Activated naive CD8-positive, alpha-beta T cell treated with anti-CD3 and anti-CD28 coated beads, Interleukin-2, amount 10 ng/mL, durations not matched to agents 7 days and 5 days (primary cell): Measurements from ENCODE around the gene SYT12. TPM values are rescaled to one million over a fixed set of nuclear protein-coding genes. Genes with fewer than 3 reads are reported as not detected.

Source experiments
- ATAC-seq: fragments of 150-1000 bp; cut with Tn5 transposase; one replicate; pipeline ENCODE4 v1.10.0; 2021; ENCODE audit warnings: low read depth, moderate library complexity
- POLR2A ChIA-PET: fragments of 350-600 bp; sonication (Branson Sonifier 250); formaldehyde crosslinking; loops from one replicate; lab custom pipeline; 2021; ENCODE audit warnings: antibody characterized with exemption; lab: Charles Lee
- DNase-seq: peaks from one replicate; pipeline ENCODE4 v3.0.0; 2021
- H3K27ac Mint-ChIP-seq: one replicate; pipeline ENCODE4 v1.8.0; 2022; ENCODE audit warnings: mild to moderate bottlenecking, mixed read lengths
- H3K27me3 Mint-ChIP-seq: one replicate; pipeline ENCODE4 v1.8.0; 2022; ENCODE audit warnings: mild to moderate bottlenecking, moderate library complexity, mixed read lengths
- H3K36me3 Mint-ChIP-seq: one replicate; pipeline ENCODE4 v1.8.0; 2021; ENCODE audit warnings: mild to moderate bottlenecking, mixed read lengths
- H3K4me1 Mint-ChIP-seq: one replicate; pipeline ENCODE4 v1.8.0; 2021; ENCODE audit warnings: mixed read lengths
- H3K4me3 Mint-ChIP-seq: one replicate; pipeline ENCODE4 v1.8.0; 2022; ENCODE audit warnings: mild to moderate bottlenecking, moderate library complexity, mixed read lengths
- H3K9me3 Mint-ChIP-seq: one replicate; pipeline ENCODE4 v1.8.0; 2021; ENCODE audit warnings: mixed read lengths
- total RNA-seq, 2 experiments: library from RNA; stranded (reverse); gene quantifications; one replicate each; pipeline ENCODE4 v1.2.3, GENCODE V29; 2021

Gene SYT12
- total RNA-seq, 2 experiments from 2014 or later, result not detected

DNA sequence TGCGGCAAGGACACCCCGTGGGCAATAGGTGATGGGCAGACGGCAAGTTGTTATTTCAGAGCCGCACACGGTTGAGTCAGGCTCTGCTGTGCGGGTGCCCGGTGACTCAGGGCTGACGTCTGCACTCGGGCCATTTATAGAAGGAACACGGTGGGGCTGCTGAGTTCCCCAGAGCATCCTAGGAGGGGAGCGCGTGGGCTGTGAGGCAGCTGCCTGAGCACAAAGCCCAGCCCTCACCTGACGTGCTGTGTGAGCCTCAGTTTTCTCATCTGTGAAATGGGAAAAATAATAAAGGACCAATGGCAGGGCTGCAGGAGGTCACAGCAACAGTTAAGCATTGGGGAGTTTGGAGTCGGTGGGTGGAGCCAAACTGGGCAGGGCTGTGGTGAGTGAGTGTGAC is 22.4 kb downstream of the SYT12 start:
- Mint-ChIP-seq H3K36me3 (no peaks in the 10 kb centered on the region), H3K4me3 (no peak overlapping the region)
- ATAC-seq, result no peak

DNA sequence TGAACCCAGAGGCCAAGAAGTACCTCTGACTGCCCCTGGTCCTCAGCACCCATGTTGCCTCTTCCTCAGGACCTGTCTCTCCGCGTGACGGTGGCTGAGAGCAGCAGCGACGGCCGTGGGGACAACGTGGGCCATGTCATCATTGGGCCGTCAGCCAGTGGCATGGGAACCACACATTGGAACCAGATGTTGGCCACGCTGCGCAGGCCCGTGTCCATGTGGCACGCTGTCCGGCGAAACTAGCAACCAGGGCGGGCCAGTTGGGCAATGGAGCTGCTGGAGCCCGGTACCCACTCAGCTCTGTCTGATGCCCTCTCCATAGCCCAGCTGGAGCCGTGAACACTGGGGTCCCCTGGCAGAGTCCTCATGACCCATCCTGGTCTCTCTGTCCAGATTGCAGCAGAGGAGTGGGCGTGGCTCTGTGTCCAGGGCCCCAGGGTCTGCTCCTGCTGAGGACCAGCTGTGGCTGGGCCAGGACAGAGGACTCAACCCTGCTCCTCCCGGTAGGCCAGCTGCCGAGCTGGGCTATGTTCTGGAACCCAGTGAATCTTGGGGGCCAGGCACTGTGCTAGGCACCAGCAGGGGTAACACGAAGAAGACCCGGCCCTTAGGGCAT is 25.7 kb downstream of the SYT12 start:
- H3K36me3 Mint-ChIP-seq, result no peaks in the 10 kb centered on the region
- no peak overlapping the region for H3K27ac Mint-ChIP-seq
- POLR2A ChIA-PET, result no interaction called here
- DNase-seq (no peak), ATAC-seq (no peak)
- no peaks in the 10 kb centered on the region for H3K4me1 Mint-ChIP-seq
- peaks cover 13% of the 10 kb centered on the region for H3K27me3 Mint-ChIP-seq
- no peaks in the 10 kb centered on the region for H3K9me3 Mint-ChIP-seq
- H3K4me3 Mint-ChIP-seq, result no peak overlapping the region

More for the DNA sequence above, 22.4 kb downstream of the SYT12 start:
- Mint-ChIP-seq H3K9me3 (no peaks in the 10 kb centered on the region), H3K4me1 (no peaks in the 10 kb centered on the region), H3K27me3 (peaks cover 13% of the 10 kb centered on the region), H3K27ac (no peak overlapping the region)
- POLR2A ChIA-PET, result interaction anchor here (0.6 kb wide), 1 partner anchor 463 kb away, joined by 4 read pairs; no protein-coding TSS in a partner anchor
- DNase-seq, result no peak

- Mint-ChIP-seq H3K27me3 (peaks cover 12% of the 10 kb centered on the region), H3K9me3 (no peaks in the 10 kb centered on the region), H3K4me3 (no peak overlapping the region), H3K27ac (no peak overlapping the region), H3K36me3 (no peaks in the 10 kb centered on the region), H3K4me1 (no peaks in the 10 kb centered on the region)
- no peak for ATAC-seq
- DNase-seq, result no peak
- POLR2A ChIA-PET, result no interaction called here
Measured at GRCh38 chr11:67050139-67050538, 27.2 kb downstream of the SYT12 start.

DNA sequence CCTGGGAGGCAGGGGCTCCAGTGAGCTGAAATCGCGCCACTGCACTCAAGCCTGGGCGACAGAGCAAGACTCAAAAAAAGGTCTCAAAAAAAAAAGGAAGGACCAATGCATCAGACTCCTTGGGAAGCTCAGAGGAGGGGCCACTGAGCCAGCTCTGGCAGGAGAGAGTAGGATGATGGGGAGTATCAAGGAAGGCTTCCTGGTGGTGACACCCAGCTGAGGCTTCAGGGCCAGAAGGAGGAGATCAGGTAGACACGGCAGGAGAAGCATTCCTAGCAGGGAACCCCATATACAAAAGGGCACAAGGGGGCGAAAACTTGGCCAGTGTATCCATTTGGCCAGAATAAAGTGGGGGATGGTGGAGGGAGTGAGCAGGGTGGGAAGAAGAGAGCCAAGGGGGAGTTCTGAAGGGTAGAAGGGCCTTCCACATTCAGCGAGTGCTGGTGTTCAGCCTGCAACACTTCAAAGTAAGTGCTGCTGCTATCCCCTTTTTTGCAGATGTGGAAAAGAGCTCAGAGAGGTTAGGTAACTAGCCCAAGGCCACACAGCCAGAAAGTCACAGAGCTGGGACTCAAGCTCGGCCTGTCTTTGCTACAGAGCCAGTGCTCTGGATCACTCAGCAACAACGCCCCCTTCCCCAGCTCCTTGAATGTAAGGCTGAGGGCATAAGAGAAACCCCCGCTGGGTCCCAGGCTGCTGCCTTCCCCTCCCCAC is 28.4 kb downstream of the SYT12 start:
- Mint-ChIP-seq H3K9me3 (no peaks in the 10 kb centered on the region), H3K4me3 (no peak overlapping the region), H3K27ac (no peak overlapping the region), H3K27me3 (peaks cover 14% of the 10 kb centered on the region), H3K36me3 (no peaks in the 10 kb centered on the region), H3K4me1 (peaks cover 5% of the 10 kb centered on the region)
- DNase-seq (no peak), ATAC-seq (no peak)
- POLR2A ChIA-PET, result no interaction called here

DNA sequence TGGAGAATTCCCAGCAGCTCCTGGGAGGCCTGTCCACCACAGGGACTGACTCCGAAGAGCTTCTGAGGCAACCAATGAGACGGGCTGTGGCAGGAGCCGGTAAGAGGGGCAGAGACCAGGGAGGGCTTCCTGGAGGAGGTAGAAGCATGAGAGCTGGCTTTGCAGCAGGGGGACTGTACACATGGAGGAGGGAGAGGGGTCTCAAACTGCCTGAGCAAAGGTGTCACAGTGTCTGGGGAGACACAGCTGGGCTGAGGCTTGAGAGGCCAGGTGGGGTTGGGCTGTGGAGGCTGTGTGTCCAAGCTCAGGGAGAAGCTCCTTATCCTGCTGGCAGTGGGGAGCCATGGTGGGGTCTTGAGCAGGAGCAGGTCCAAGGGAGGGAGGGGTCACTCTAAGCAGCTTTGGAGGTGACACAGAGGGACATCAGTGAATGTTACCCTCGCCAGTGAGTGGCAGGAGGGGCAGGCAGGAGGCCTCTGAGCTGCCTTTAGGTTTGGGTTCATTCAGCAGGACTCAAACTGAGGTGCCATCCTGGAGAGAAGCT is 29.1 kb downstream of the SYT12 start:
- Mint-ChIP-seq H3K9me3 (no peaks in the 10 kb centered on the region), H3K27me3 (peaks cover 10% of the 10 kb centered on the region), H3K4me1 (peaks cover 5% of the 10 kb centered on the region), H3K27ac (no peak overlapping the region), H3K36me3 (no peaks in the 10 kb centered on the region), H3K4me3 (no peak overlapping the region)
- DNase-seq (no peak), ATAC-seq (no peak)
- POLR2A ChIA-PET, result no interaction called here

DNA sequence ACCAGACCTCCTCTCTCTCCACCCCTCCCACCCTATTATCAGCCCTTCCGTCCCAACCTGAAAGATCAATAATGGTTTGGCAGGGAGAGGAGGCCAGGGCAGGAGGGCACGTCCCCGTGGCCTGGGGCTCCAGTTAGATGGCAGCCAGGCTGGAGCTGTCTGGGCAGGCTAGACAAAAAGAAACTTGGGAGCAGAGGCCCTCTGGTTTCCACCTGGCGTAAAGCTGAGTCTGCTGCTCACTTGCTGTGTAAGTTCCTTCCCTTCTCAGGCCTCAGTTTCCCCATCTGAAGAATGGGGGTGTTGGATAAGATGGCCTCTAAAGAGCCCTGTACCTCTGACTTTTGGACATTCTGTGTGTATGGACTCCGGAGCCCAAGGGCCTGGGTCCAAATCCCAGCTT is 30.0 kb downstream of the SYT12 start:
- Mint-ChIP-seq H3K4me3 (no peak overlapping the region), H3K27ac (no peak overlapping the region), H3K9me3 (no peaks in the 10 kb centered on the region), H3K27me3 (peaks cover 10% of the 10 kb centered on the region), H3K36me3 (no peaks in the 10 kb centered on the region), H3K4me1 (peaks cover 5% of the 10 kb centered on the region)
- POLR2A ChIA-PET, result interaction anchor here (0.8 to 1.6 kb wide), 2 partner anchors 11 to 19 kb away, joined by 3 to 4 read pairs; no protein-coding TSS in a partner anchor
- ATAC-seq, result no peak
- no peak for DNase-seq

- Mint-ChIP-seq H3K4me3 (no peak overlapping the region), H3K36me3 (no peaks in the 10 kb centered on the region)
Measured at GRCh38 chr11:67053896-67054329, 31.0 kb downstream of the SYT12 start.

DNA sequence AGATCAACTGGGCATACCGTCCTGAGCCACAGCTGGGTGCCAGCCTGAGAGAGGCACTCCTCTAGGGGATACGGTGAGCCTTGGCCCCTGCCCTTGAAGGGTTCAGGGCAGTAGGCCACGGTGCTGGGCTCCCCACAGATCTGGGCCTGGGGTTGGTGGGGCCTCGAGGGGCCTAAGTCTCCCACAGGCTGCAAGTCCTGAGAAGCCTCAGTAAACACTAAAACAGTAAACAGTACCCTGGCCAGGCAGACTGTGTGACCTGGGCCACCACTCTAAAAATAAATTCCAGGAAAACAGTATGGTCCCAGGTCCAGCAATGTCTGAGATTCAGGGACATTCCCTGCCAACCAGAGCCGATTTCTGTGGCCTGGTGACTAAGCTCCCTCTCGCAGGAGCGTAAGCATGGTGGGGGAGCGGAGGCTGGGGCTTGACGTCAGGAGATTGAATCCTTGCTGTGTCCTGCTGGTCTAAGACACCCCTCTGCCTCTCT is 31.5 kb downstream of the SYT12 start:
- Mint-ChIP-seq H3K4me1 (peaks cover 5% of the 10 kb centered on the region), H3K4me3 (no peak overlapping the region), H3K27ac (no peak overlapping the region), H3K9me3 (no peaks in the 10 kb centered on the region), H3K27me3 (peaks cover 10% of the 10 kb centered on the region), H3K36me3 (no peaks in the 10 kb centered on the region)
- POLR2A ChIA-PET, result interaction anchor here (0.9 to 1.6 kb wide), 2 partner anchors 18 to 31 kb away, joined by 3 to 4 read pairs; partner anchors contain the start of gene SYT12
- DNase-seq (no peak), ATAC-seq (no peak)

More at GRCh38 chr11:67053896-67054329, 31.0 kb downstream of the SYT12 start:
- DNase-seq, result peak; percentile 55
- POLR2A ChIA-PET, result interaction anchor here (0.8 to 1.6 kb wide), 3 partner anchors 10 to 31 kb away, joined by 3 to 4 read pairs (median 3); partner anchors contain the start of gene SYT12
- no peaks in the 10 kb centered on the region for H3K9me3 Mint-ChIP-seq
- H3K4me1 Mint-ChIP-seq, result peaks cover 5% of the 10 kb centered on the region
- peaks cover 10% of the 10 kb centered on the region for H3K27me3 Mint-ChIP-seq
- no peak overlapping the region for H3K27ac Mint-ChIP-seq
- peak; percentile 70 for ATAC-seq

DNA sequence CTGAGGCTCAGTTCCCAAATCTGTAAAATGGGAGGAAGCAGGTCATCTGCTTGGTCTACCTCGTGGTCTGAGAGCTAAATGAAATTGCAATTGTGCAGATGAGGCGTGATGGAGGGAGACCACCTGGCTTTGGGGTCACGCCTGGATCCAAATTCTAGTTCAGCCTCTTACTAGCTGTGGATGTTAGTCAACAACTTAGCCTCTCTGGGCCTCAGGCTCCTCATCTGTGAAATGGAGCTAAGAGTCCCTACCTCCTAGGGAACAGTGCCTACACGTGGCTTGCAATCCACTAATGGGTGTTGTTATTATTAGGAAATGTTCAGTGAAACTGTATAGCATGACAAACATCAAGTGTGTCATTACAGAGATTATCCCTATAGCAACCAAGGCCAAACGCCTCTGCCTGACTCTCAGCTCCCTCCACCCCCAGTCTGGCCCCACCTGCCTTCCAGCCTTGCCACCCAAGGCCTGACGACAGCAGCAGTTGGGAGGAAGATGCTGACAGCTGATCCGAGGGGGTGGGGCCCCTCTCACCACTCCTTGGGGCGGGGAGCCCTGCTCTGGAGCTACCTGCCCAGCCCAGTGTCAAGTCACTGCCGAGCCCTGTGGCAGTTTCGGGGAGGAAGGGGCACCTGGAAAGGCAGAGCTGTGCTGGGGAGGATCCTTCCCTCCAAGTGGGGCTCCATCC is 32.0 kb downstream of the SYT12 start:
- H3K4me1 Mint-ChIP-seq, result peaks cover 5% of the 10 kb centered on the region
- peaks cover 10% of the 10 kb centered on the region for H3K27me3 Mint-ChIP-seq
- ATAC-seq (no peak), DNase-seq (no peak)
- no peaks in the 10 kb centered on the region for H3K36me3 Mint-ChIP-seq
- no peak overlapping the region for H3K27ac Mint-ChIP-seq
- no peak overlapping the region for H3K4me3 Mint-ChIP-seq
- H3K9me3 Mint-ChIP-seq, result no peaks in the 10 kb centered on the region
- POLR2A ChIA-PET, result interaction anchor here (0.6 kb wide), 1 partner anchor 69 kb away, joined by 4 read pairs; no protein-coding TSS in a partner anchor

GRCh38 chr11:67055812-67056211 is 32.9 kb downstream of the SYT12 start:
- POLR2A ChIA-PET, result interaction anchor here (1.2 kb wide), 1 partner anchor 10 kb away, joined by 3 read pairs; no protein-coding TSS in a partner anchor
- Mint-ChIP-seq H3K36me3 (no peaks in the 10 kb centered on the region), H3K4me3 (peak overlapping the region; percentile 82), H3K9me3 (no peaks in the 10 kb centered on the region), H3K4me1 (peaks cover 5% of the 10 kb centered on the region), H3K27me3 (peaks cover 10% of the 10 kb centered on the region), H3K27ac (no peak overlapping the region)
- DNase-seq, result no peak
- no peak for ATAC-seq

DNA sequence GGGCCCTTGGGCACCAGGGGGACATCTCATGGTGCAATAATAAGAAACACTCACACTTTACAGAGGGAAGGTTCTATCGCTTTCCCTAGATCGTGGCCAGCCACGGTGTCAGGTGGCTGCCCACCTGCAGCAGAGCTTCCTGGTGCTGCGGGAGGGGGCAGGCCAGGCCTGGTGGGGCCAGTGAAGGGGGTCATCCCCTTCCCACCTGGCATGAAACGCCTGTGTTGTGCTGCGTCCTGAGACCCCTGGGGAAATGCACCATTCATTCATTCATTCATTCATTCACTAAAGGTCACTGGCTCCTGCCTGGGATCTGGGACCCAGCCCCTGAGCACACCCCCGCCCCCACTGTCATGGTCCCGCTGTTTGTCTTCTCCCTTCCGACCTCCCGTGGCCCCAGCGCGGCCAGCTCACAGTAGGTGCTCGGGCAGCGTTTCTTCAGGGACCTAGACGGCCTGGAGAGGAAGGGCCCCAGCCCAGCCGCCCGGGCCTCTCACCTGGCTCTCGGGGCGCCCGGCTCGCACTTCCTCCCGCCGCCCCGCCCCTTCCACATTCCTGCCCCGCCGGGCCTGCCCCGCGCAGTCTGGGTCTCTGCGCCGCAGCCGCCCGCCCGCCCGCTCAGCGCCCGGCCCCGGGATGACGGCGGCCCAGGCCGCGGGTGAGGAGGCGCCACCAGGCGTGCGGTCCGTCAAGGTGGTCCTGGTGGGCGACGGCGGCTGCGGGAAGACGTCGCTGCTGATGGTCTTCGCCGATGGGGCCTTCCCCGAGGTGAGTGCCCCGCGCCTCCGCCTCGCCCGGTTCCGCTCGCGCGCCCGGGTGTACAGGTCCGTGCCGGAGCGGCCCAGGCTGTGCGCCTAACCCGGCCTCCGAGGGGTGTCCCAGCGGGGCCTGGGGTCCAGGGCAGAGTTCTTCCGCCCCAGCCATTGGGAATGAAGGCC is 33.6 kb downstream of the SYT12 start, which contains the start of gene RHOD:
Gene RHOD (plus strand): TSS at position 581 of the 938 bp plus-strand sequence. CDS start 56 bp downstream, at position 637.
- Mint-ChIP-seq H3K36me3 (no peaks in the 10 kb centered on the region), H3K27me3 (peaks cover 10% of the 10 kb centered on the region), H3K4me1 (peaks cover 5% of the 10 kb centered on the region), H3K9me3 (no peaks in the 10 kb centered on the region), H3K27ac (no peak within 1 kb of the TSS), H3K4me3 (peak within 1 kb of the TSS; percentile 82)
- ATAC-seq (peak; percentile 67), DNase-seq (peak; percentile 61)
- POLR2A ChIA-PET, result interaction anchor here (0.5 to 1.2 kb wide), 2 partner anchors 10 to 19 kb away, joined by 3 read pairs; no protein-coding TSS in a partner anchor

GRCh38 chr11:67057205-67057672 is 34.3 kb downstream of the SYT12 start:
- peaks cover 6% of the 10 kb centered on the region for H3K27me3 Mint-ChIP-seq
- H3K27ac Mint-ChIP-seq, result no peak overlapping the region
- peak overlapping the region; percentile 8 for H3K4me3 Mint-ChIP-seq
- POLR2A ChIA-PET, result interaction anchor here (0.5 to 0.6 kb wide), 2 partner anchors 19 to 316 kb away, joined by 3 read pairs; no protein-coding TSS in a partner anchor
- H3K36me3 Mint-ChIP-seq, result no peaks in the 10 kb centered on the region
- DNase-seq (no peak), ATAC-seq (no peak)
- peaks cover 5% of the 10 kb centered on the region for H3K4me1 Mint-ChIP-seq
- H3K9me3 Mint-ChIP-seq, result no peaks in the 10 kb centered on the region
